OCI-LY1 (cell line): ENCODE measurements around the gene ITFG1.

Experiments
- H2AFZ ChIP-seq: fragments of 200-600 bp; sonication (generic), shearing (Covaris generic); 2 replicates; pipeline ENCODE4 v1.6.0; 2014; ENCODE audit warnings: antibody characterized with exemption, mild to moderate bottlenecking, low read length
- H3F3A ChIP-seq: fragments of 200-600 bp; sonication (generic), shearing (Covaris generic); 2 replicates; pipeline ENCODE4 v1.6.0; 2014; ENCODE audit warnings: mild to moderate bottlenecking, antibody characterized with exemption, low read length, moderate library complexity; ENCODE audit not compliant: insufficient read depth
- H3K27ac ChIP-seq: fragments of 200-600 bp; sonication (generic); 2 replicates; pipeline ENCODE4 v1.5.1; 2014; ENCODE audit warnings: low read length, mixed run types, mild to moderate bottlenecking, low read depth; ENCODE audit not compliant: poor library complexity, severe bottlenecking
- H3K27me3 ChIP-seq: fragments of 200-600 bp; sonication (generic); 2 replicates; pipeline ENCODE4 v1.6.0; 2014; ENCODE audit warnings: antibody characterized with exemption, mild to moderate bottlenecking, low read length, moderate library complexity; ENCODE audit not compliant: insufficient read depth
- H3K36me3 ChIP-seq: fragments of 200-600 bp; sonication (generic); 2 replicates; pipeline ENCODE4 v1.6.1; 2014; ENCODE audit warnings: mild to moderate bottlenecking, antibody characterized with exemption, low read length, moderate library complexity, mixed read lengths; ENCODE audit not compliant: insufficient read depth
- H3K4me1 ChIP-seq: fragments of 200-600 bp; sonication (generic); 2 replicates; pipeline ENCODE4 v1.5.1; 2014; ENCODE audit warnings: mild to moderate bottlenecking, low read length, moderate library complexity; ENCODE audit not compliant: insufficient read depth, severe bottlenecking
- H3K4me2 ChIP-seq: fragments of 200-600 bp; sonication (generic), shearing (Covaris generic); 2 replicates; pipeline ENCODE4 v1.6.1; 2014; ENCODE audit warnings: low read length
- H3K4me3 ChIP-seq: fragments of 200-600 bp; sonication (generic); 2 replicates; pipeline ENCODE4 v1.5.1; 2014; ENCODE audit warnings: low read length, low read depth, mild to moderate bottlenecking, mixed read lengths; ENCODE audit not compliant: poor library complexity, severe bottlenecking
- H3K79me2 ChIP-seq: fragments of 200-600 bp; shearing (Covaris generic); 2 replicates; pipeline ENCODE4 v1.6.1; 2016; ENCODE audit warnings: mixed run types, low read length, mixed read lengths; ENCODE audit not compliant: insufficient read depth
- H3K9ac ChIP-seq: fragments of 200-600 bp; sonication (generic), shearing (Covaris generic); 2 replicates; pipeline ENCODE4 v1.6.1; 2014; ENCODE audit warnings: mild to moderate bottlenecking, low read length, mixed read lengths
- H3K9me2 ChIP-seq: fragments of 200-600 bp; sonication (generic), shearing (Covaris generic); 2 replicates; pipeline ENCODE4 v1.6.1; 2014; ENCODE audit warnings: low read depth, mild to moderate bottlenecking, low read length, mixed read lengths
- H3K9me3 ChIP-seq: fragments of 200-600 bp; shearing (Covaris generic); 2 replicates; pipeline ENCODE4 v1.6.1; 2014; ENCODE audit warnings: low read length, mixed read lengths
- H4K20me1 ChIP-seq: fragments of 200-600 bp; sonication (generic), shearing (Covaris generic); 2 replicates; pipeline ENCODE4 v1.6.0; 2016; ENCODE audit warnings: mild to moderate bottlenecking, low read length; ENCODE audit not compliant: insufficient read depth
- EZH2 ChIP-seq: fragments of 200-600 bp; sonication (generic), shearing (Covaris generic); IDR thresholded peaks from 2 replicates; pipeline ENCODE4 v1.8.0; 2017; ENCODE audit warnings: borderline replicate concordance, mixed run types, mild to moderate bottlenecking, antibody characterized with exemption, low read length, moderate library complexity, mixed read lengths
- TF ChIP-seq, protein P1 (sequence below): fragments of 200-600 bp; sonication (generic), shearing (Covaris generic); IDR thresholded peaks from 2 replicates; pipeline ENCODE4 v1.5.1; 2017; ENCODE audit warnings: mild to moderate bottlenecking, antibody characterized with exemption, low read length, moderate library complexity, mixed read lengths

Gene ITFG1

GRCh38 chr16:47416869-47417268 lies 44.0 kb downstream of the ITFG1 start:
- Histone ChIP-seq H3K4me3 (no peak overlapping the region), H3K4me1 (no peaks in the 10 kb centered on the region), H3K36me3 (peaks cover 42% of the 10 kb centered on the region), H3K27me3 (no peaks in the 10 kb centered on the region), H3K9me3 (no peaks in the 10 kb centered on the region), H3K79me2 (no peaks in the 10 kb centered on the region), H3K4me2 (no peak overlapping the region), H4K20me1 (no peaks in the 10 kb centered on the region), H2AFZ (no peak overlapping the region), H3K9ac (no peak overlapping the region), H3F3A (no peaks in the 10 kb centered on the region), H3K27ac (no peak overlapping the region), H3K9me2 (no peaks in the 10 kb centered on the region)
- no peak for TF ChIP-seq EZH2
- TF ChIP-seq, protein P1, sequence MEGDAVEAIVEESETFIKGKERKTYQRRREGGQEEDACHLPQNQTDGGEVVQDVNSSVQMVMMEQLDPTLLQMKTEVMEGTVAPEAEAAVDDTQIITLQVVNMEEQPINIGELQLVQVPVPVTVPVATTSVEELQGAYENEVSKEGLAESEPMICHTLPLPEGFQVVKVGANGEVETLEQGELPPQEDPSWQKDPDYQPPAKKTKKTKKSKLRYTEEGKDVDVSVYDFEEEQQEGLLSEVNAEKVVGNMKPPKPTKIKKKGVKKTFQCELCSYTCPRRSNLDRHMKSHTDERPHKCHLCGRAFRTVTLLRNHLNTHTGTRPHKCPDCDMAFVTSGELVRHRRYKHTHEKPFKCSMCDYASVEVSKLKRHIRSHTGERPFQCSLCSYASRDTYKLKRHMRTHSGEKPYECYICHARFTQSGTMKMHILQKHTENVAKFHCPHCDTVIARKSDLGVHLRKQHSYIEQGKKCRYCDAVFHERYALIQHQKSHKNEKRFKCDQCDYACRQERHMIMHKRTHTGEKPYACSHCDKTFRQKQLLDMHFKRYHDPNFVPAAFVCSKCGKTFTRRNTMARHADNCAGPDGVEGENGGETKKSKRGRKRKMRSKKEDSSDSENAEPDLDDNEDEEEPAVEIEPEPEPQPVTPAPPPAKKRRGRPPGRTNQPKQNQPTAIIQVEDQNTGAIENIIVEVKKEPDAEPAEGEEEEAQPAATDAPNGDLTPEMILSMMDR, result no peak

DNA sequence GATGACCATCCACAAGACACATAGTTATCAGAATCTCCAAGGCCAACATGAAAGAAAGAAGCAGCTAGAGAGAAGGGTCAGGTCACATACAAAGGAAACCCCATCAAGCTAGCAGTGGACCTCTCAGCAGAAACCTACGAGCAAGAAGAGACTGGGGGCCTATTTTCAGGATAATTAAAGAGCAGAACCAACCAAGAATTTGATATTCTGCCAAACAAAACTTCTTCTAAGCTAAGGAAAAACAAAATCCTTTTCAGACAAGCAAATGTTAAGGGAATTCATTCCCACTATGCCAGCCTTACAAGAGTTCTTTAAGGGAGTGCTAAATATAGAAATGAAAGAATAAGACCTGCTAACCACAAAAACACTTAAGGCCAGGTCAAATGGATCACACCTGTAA lies 47.8 kb downstream of the ITFG1 start:
- no peaks in the 10 kb centered on the region for H4K20me1 ChIP-seq
- no peaks in the 10 kb centered on the region for H3K79me2 ChIP-seq
- no peak overlapping the region for H3K4me3 ChIP-seq
- no peak overlapping the region for H2AFZ ChIP-seq
- no peak overlapping the region for H3K27ac ChIP-seq
- H3K4me1 ChIP-seq, result no peaks in the 10 kb centered on the region
- H3K36me3 ChIP-seq, result peaks cover 35% of the 10 kb centered on the region; the same call in 1 of the 2 replicates
- no peaks in the 10 kb centered on the region for H3K27me3 ChIP-seq
- H3F3A ChIP-seq, result no peaks in the 10 kb centered on the region
- no peaks in the 10 kb centered on the region for H3K9me3 ChIP-seq
- H3K9ac ChIP-seq, result no peak overlapping the region
- H3K9me2 ChIP-seq, result no peaks in the 10 kb centered on the region
- TF ChIP-seq, protein P1, result no peak
- no peak for TF ChIP-seq EZH2
- H3K4me2 ChIP-seq, result no peak overlapping the region

GRCh38 chr16:47408491-47408890 lies 52.4 kb downstream of the ITFG1 start:
- Histone ChIP-seq H3K79me2 (no peaks in the 10 kb centered on the region), H4K20me1 (no peaks in the 10 kb centered on the region), H3K9me2 (no peaks in the 10 kb centered on the region), H3K9ac (no peak overlapping the region), H3K4me1 (no peaks in the 10 kb centered on the region), H2AFZ (no peak overlapping the region), H3K9me3 (no peaks in the 10 kb centered on the region), H3F3A (no peaks in the 10 kb centered on the region), H3K27ac (no peak overlapping the region), H3K36me3 (peaks cover 22% of the 10 kb centered on the region; the same call in 1 of the 2 replicates), H3K4me3 (no peak overlapping the region), H3K27me3 (no peaks in the 10 kb centered on the region), H3K4me2 (no peak overlapping the region)
- no peak for TF ChIP-seq EZH2
- TF ChIP-seq, protein P1, result no peak
